ENCODE measurements around the gene USH1G.

The USH1G gene

GRCh38 chr17:74954115-74954514 lies 31.1 kb upstream of the USH1G start:
- DNase-seq: no peak

GRCh38 chr17:74953134-74953687 lies 30.2 kb upstream of the USH1G start:
- DNase-seq: no peak

GRCh38 chr17:74952431-74953133 lies 29.5 kb upstream of the USH1G start:
- DNase-seq: no peak

GRCh38 chr17:74951680-74952421 lies 28.8 kb upstream of the USH1G start:
- DNase-seq: no peak

- DNase-seq: no peak
Observed at GRCh38 chr17:74951065-74951464, 28.0 kb upstream of the USH1G start.

- DNase-seq: no peak
Observed at GRCh38 chr17:74950207-74950606, 27.2 kb upstream of the USH1G start.

GRCh38 chr17:74949455-74950115 lies 26.5 kb upstream of the USH1G start:
- no peak for DNase-seq

GRCh38 chr17:74947041-74947754 lies 24.1 kb upstream of the USH1G start:
- DNase-seq: no peak

GRCh38 chr17:74946641-74947040 lies 23.6 kb upstream of the USH1G start:
- no peak for DNase-seq

- DNase-seq: no peak
Observed at GRCh38 chr17:74945543-74945942, 22.5 kb upstream of the USH1G start.

- DNase-seq: no peak
Observed at GRCh38 chr17:74943808-74944522, 20.9 kb upstream of the USH1G start.

- DNase-seq: no peak
Observed at GRCh38 chr17:74941128-74941725, 18.2 kb upstream of the USH1G start.

GRCh38 chr17:74939534-74939933 lies 16.5 kb upstream of the USH1G start:
- DNase-seq: no peak

- DNase-seq: no peak
Observed at GRCh38 chr17:74938194-74938950, 15.3 kb upstream of the USH1G start.

GRCh38 chr17:74937064-74938051 lies 14.3 kb upstream of the USH1G start:
- peak; percentile 26 for DNase-seq

GRCh38 chr17:74936470-74936799 lies 13.4 kb upstream of the USH1G start:
- DNase-seq: no peak

- DNase-seq: peak; percentile 34
Observed at GRCh38 chr17:74935585-74936469, 12.8 kb upstream of the USH1G start, which contains the start of gene OTOP3. Gene OTOP3 (plus strand): TSS chr17:74935898. CDS start chr17:74935922, 24 bp downstream.

- no peak for DNase-seq
Observed at GRCh38 chr17:74935048-74935447, 12.0 kb upstream of the USH1G start.
